Measurements from ENCODE around the gene TRAF5. TPM values are rescaled to one million over a fixed set of nuclear protein-coding genes. Genes with fewer than 3 reads are reported as not detected.
"Not testable (repeated sequence)": the region's sequence is repeated elsewhere in the genome, so short reads cannot be mapped to it uniquely, and the experiment has no call there.

TRAF5 gene
- total RNA-seq, 6 experiments from 2014 or later = 0.59 to 3.6 (median 1.6) TPM

GRCh38 chr1:211319892-211320291, 6.7 kb upstream of the TRAF5 start:
- ATAC-seq (no peak), DNase-seq (no peak)
- TF ChIP-seq POLR2A (IDR thresholded peaks at IDR 0.05) (no peak), CTCF (IDR thresholded peaks at IDR 0.05) (no peak)
- H3K27ac ChIP-seq = no peak overlapping the region
- intact Hi-C loops (cut with DNase I) = loop anchor here in 1 of 2 donors (10.0 kb wide), 1 partner anchor 335 kb away; no protein-coding TSS in a partner anchor
- H3K36me3 ChIP-seq = peaks cover 0 to 4% (median 0%) of the 10 kb centered on the region in 4 donors
- no peaks in the 10 kb centered on the region for H3K9me3 ChIP-seq
- H3K4me3 ChIP-seq = no peak overlapping the region
- no peaks in the 10 kb centered on the region for H3K27me3 ChIP-seq
- no peaks in the 10 kb centered on the region for H3K4me1 ChIP-seq

- TF ChIP-seq CTCF (IDR thresholded peaks at IDR 0.05) = no peak
- no peaks in the 10 kb centered on the region for H3K4me1 ChIP-seq
- H3K9me3 ChIP-seq = no peaks in the 10 kb centered on the region
- H3K27me3 ChIP-seq = no peaks in the 10 kb centered on the region
- H3K36me3 ChIP-seq = no peaks in the 10 kb centered on the region
- DNase-seq = no peak
- H3K4me3 ChIP-seq = no peak overlapping the region
- no peak for ATAC-seq
- intact Hi-C loops (cut with DNase I) = loop anchor here in 1 of 2 donors (10.0 kb wide), 1 partner anchor 334 kb away; no protein-coding TSS in a partner anchor
- 77% methylated on average over 4 of the region's 4 CpGs for WGBS (ENCODE audit: insufficient coverage, low coverage, low lambda C conversion rate, missing lambda C conversion rate)
- no peak overlapping the region for H3K27ac ChIP-seq
Measured at GRCh38 chr1:211320980-211321379, 5.7 kb upstream of the TRAF5 start.

GRCh38 chr1:211321646-211322045, 5.0 kb upstream of the TRAF5 start:
- not testable (repeated sequence) for H3K27ac ChIP-seq, H3K9me3 ChIP-seq, H3K4me1 ChIP-seq, H3K27me3 ChIP-seq, H3K4me3 ChIP-seq, H3K36me3 ChIP-seq, DNase-seq, ATAC-seq
- WGBS (ENCODE audit: insufficient coverage, low coverage, low lambda C conversion rate, missing lambda C conversion rate) = 91% methylated on average over 5 of the region's 7 CpGs
- intact Hi-C loops (cut with DNase I) = loop anchor here in 1 of 2 donors (10.0 kb wide), 1 partner anchor 333 kb away; no protein-coding TSS in a partner anchor

- TF ChIP-seq POLR2A (IDR thresholded peaks at IDR 0.05) (no peak), CTCF (IDR thresholded peaks at IDR 0.05) (peak; percentile 65 to 83 (median 78))
- no peak overlapping the region for H3K4me3 ChIP-seq
- no peaks in the 10 kb centered on the region for H3K27me3 ChIP-seq
- H3K4me1 ChIP-seq = no peaks in the 10 kb centered on the region
- ATAC-seq = peak; percentile 82 to 87 (median 84)
- H3K27ac ChIP-seq = no peak overlapping the region
- no peaks in the 10 kb centered on the region for H3K36me3 ChIP-seq
- WGBS (ENCODE audit: insufficient coverage, low coverage, low lambda C conversion rate, missing lambda C conversion rate) = 23% methylated on average over 9 of the region's 9 CpGs
- DNase-seq = peak in 1 of 3 donors; percentile 56
- no peaks in the 10 kb centered on the region for H3K9me3 ChIP-seq
- intact Hi-C loops (cut with DNase I) = loop anchor here in 1 of 2 donors (10.0 kb wide), 1 partner anchor 331 kb away; no protein-coding TSS in a partner anchor
Measured at GRCh38 chr1:211323156-211324063, 3.2 kb upstream of the TRAF5 start.
